Measurements from ENCODE around the gene PTPRN2.
"Not testable (repeated sequence)": the region's sequence is repeated elsewhere in the genome, so short reads cannot be mapped to it uniquely, and the experiment has no call there.

The PTPRN2 gene

DNA sequence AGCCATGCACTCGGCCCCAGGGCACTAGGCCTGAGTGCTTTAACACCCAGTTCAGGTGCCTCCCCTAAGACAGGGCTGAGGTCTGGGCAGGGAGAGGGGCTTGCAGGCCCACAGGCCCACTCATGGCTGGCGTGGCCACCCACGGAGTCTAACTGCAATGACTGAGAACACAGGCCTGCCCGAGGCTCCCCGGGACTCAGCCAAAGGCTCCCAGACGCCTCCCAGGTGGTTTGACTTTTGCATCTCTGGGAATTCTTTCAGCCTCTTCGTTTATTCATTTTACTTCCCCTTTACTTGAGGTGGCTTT is 37.3 kb downstream of the PTPRN2 start:
- DNase-seq: no peak

GRCh38 chr7:158549616-158550393 is 37.8 kb downstream of the PTPRN2 start:
- DNase-seq: no peak

DNA sequence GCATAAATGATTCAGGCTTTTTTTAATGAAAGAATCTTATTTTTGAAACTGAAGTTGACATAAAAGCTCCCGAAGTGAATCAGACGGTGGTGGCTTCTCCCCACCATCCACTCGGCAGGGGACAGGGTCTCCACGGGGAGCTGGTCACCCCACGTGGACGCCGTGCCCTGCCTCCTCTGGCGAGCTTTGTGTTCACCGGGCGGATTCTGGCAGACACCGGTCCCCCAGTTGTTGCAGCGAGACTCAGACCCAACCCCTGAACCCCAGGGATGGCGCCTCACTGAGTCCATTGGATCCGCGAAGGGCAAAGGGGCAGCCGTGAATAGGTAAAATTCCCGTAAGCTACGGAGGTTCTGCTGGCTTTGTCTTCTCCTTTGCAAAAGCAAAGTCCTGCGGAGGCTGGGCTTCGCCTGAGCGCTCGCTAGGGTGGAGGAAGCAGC is 38.4 kb downstream of the PTPRN2 start:
- no peak for DNase-seq

DNA sequence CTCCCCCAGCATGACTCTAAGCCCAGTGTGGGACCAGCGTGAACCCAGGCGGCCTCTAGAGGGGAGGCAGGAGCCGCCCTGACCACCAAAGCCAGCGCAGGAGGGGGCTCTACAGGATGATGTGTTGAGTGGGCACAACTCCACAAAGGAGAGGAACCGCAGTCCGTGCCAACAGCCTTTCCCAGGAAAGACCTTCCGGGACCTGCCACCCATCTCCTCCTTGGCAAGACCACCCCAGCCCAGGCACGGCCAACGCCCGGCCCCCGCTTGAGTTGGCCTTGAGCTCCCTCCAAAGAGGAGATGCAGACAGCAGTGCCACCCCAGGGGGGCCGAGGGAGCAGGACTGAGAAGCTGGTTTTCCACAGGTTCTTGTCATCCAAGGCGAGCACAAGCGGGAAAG is 38.9 kb downstream of the PTPRN2 start:
- DNase-seq: no peak

DNA sequence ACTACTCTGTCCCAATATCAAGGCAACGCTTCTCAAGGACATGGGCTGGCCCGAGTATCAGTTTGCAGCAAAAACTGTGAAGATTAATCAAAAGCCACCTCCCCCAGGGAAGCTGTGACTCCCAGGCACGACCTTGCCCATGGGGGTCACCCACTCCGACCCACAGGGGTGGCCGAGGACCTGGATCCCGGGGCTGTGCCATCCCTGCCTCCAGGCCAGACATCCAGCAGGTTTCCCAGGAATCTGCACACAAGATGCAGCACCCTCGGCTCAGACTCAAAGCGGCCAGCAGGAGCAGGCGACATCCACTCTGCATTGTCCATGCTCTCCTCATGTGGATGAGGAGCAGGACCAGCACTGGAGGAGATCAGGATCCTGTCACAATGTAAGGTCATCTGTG is 39.8 kb downstream of the PTPRN2 start:
- no peak for DNase-seq

DNA sequence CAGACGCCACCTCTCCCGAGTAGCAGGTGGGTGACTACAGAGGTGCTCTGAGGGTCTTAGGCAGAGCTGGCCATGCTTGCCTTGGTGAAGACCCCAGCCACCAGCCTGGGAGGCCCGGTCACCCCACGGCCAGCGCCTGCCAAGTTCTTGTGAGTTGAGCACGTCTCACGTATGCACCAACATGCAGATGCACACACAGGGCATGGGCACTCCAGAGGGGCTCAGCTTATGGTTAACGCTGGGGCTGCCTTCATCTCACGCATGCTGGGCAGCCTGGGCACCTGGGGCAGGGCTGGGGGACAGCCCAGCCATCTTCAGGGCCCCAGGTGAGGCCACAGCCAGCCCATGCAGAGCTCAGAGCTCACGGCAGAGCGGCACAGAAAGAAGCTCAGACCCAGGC is 41.0 kb downstream of the PTPRN2 start:
- DNase-seq: no peak

GRCh38 chr7:158546214-158546613 is 41.4 kb downstream of the PTPRN2 start:
- DNase-seq: no peak

- no peak for DNase-seq
Measured at GRCh38 chr7:158544708-158545107, 42.9 kb downstream of the PTPRN2 start.

DNA sequence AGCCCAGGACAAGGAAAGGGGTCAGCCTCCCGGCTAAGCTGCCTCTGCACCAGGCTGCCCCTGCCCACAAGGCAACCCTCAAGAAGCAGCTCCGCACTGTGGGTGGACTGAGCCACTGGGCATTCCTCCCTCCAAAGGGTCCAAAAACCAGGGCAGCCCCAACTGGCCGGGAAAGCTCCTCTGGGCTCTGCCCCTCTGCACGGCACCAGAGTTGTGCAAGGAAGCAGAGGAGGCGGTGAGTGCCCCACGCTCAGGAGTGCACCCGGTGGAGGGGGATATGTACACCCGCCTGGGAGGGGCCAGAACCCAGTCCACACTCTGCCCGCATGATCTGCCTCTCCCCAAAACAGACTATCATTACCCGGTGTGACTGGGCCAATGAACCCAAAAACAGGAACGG is 43.8 kb downstream of the PTPRN2 start:
- DNase-seq: no peak

GRCh38 chr7:158542651-158543566 is 44.7 kb downstream of the PTPRN2 start:
- no peak for DNase-seq

GRCh38 chr7:158541346-158542010 is 46.1 kb downstream of the PTPRN2 start:
- DNase-seq: peak in 1 of 2 experiments; percentile 20

- no peak for DNase-seq
Measured at GRCh38 chr7:158539711-158540146, 47.9 kb downstream of the PTPRN2 start.

DNA sequence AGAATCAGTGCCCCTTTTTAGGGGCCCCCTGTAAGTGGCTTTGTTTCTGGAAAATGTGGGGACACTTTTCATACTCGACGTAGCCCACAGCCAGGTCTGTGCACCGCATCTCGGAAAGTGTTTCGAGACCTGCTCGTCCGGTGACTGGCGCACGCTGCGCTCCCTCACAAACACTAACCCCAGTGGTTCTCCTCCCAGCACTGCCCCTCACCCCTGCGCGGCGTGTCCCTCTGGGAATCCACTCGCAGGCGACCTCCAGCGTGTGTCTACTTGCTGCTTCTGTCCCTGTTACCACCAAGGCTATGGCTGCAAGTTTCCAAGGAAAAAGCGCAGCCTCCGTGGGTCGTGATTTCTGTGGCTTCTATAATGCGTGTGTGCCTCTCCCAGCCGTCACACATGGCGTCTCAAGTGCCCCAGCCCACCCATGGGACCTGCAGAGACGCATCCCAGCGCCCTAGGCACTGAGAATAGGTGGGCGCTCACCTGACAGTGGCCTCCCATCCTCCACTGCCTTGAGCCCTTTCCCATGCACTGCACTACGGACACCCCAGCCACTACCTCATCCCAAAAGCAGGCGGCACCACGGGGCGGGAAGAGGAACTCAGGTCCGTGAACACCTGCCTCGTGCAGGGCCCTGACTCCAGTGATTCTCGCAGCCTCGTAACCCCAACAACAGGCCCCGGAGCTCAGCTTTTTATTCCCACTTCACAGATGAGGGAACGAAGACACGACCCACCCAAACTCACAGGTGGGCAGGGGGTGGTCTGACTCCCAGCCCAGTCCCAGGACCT is 49.3 kb downstream of the PTPRN2 start:
- DNase-seq: no peak

DNA sequence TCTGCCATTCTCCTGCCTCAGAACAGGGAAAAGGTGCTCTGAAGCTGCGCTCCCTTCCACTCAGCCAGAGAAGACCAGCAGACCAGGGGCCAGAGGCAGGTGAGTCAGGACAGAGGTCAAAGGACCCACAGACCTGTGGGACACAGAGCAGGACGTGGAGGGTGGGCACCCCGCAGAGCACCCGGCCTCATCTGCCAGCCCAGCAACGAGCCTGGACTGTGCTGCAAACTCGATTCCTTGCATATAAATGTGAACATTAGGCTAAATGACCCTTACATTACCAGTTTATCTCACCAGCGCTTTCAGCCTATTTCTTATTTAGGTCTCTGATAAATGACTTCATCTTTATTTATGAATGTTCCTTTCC is 50.1 kb downstream of the PTPRN2 start:
- no peak for DNase-seq

GRCh38 chr7:158536871-158537515 is 50.6 kb downstream of the PTPRN2 start:
- DNase-seq: no peak

DNA sequence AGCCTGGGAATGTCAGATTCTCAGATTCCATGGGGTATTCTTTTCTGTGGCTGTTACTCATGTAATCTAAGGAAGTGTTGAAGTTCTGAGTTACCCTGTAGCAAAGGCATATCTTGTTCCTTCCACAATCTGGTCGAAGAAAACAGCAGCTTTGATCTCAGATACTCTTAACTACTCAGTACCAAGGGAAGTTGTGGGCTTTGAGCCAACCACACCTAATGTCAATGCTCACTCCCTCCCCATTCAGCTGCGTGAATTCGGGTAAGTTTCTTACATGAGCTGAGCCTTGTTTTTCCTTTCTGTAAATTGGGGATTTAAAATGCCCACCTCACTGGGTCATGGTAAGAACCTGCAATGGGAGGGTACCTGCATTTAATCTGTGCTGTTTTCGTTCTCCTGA is 52.5 kb downstream of the PTPRN2 start:
- DNase-seq: no peak

DNA sequence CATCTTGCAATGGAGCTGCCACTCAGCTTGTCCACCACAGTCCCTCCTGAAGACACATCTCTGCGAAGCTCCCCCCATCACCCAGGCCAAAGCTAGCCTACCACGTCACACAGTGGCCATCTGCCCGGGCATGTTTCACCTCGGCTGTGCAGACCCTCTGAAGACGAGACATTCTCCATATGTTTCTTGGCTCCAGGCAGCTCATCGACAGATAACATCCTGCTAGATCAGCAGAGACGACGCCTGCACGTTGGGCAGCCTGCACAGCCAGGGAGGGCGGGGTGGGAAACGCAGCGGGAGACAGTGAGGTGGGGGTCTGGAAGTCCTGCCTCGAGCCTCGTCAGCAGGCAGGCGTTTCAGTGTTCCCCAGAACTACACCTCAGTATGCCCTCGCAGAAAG is 53.0 kb downstream of the PTPRN2 start:
- DNase-seq: no peak

DNA sequence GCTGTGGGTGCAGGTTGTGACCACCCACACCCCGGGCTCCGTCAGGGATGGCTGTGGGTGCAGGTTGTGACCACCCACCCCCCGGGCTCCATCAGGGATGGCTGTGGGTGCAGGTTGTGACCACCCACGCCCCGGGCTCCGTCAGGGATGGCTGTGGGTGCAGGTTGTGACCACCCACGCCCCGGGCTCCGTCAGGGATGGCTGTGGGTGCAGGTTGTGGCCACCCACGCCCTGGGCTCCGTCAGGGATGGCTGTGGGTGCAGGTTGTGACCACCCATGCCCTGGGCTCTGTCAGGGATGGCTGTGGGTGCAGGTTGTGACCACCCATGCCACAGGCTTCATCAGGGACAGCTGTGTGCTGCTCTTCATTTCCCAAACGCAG is 53.5 kb downstream of the PTPRN2 start:
- DNase-seq: not testable (repeated sequence)

DNA sequence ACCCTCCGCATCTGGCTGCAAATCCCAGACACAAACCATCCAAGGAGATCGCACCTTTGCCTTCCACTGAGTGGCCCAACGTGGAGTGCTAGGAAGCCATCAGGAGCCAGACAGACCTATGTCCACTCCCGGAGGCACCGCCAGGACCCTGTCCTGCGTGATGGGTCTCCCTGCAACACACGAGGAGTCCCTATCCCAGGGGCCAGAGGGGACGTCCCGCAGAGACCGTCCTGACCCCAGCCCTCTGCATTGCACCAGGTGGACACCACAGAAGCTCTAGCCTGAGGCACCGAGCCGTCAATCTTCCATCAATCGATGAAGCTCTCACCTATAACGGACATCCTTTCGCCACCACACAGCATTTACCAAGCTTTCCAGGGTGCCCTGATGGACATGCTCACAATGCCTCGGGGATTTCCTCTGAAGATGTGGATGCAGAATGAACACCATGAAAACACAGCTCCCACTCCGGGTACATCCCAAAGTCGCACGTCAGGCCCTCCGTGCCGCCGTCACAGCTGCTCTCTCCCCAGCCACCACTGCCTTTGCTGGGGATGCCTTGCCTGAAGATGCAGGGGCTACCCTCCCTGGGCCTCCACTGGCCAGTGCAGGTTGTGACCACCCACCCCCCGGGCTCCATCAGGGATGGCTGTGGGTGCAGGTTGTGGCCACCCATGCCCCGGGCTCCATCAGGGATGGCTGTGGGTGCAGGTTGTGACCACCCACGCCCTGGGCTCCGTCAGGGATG is 54.1 kb downstream of the PTPRN2 start:
- DNase-seq: no peak

DNA sequence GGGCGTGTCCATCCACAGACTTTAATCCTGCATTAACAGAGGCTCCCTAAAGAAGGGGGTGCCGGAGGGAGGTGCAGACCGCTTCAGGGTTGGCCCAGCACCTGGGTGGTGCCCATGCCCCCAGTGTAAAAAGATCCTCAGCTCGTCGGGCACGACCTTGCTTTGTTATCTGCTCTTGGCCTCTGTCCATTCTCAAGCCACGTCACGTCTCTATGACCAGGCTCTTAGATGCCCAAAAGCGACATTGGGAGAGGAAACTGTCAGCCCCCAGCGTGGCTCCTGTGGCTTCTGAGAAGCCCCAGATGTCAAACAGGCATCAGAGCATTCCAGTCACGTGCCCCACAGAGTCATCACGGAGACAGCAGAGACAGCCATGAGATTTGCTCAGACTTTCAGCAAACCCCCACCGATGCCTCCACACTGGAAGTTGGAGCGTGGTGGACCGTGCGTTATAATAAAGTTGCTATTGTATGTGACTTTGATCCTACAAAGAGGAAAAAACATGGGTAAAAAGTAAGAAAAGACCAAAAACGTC is 55.5 kb downstream of the PTPRN2 start:
- no peak for DNase-seq

GRCh38 chr7:158531661-158532060 is 56.0 kb downstream of the PTPRN2 start:
- DNase-seq: no peak
